KBM-7 (cell line): ENCODE results near the gene PSMB3.
"Not testable (repeated sequence)": the region's sequence is repeated elsewhere in the genome, so short reads cannot be mapped to it uniquely, and the experiment has no call there.

Experiments
- DNase-seq: peaks from one replicate; pipeline ENCODE4 v3.0.0-alpha.2; 2015
- in situ Hi-C: fragments of 300-500 bp; cut with MboI; formaldehyde crosslinking; loops from 2 replicates; pipeline ENCODE4 v1.14.3; 2020; ENCODE audit warnings: low sequenced_read_pairs, low pct_unique_long_range_greater_than_20kb, mixed read lengths

Gene PSMB3

DNA sequence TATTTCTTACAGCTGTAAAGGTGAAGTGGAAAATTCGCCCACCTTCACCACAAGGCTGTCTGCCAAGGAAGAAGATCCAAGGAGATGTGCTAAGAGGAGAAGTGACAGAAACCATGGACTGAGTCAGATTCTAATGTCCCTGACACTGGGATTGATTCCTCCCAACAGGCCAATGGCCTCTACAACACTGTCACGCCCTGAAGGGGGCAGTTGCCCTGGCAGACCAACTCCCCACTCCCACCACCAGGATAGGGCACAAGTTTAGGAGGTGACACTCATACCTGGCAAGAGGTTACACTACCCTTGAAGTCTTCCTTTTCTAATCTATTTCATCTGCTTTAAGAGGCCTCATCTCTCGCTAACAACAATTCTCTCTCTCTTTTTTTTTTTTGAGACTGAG is 30.7 kb downstream of the PSMB3 start:
- no peak for DNase-seq
- in situ Hi-C loops: no loop called here

DNA sequence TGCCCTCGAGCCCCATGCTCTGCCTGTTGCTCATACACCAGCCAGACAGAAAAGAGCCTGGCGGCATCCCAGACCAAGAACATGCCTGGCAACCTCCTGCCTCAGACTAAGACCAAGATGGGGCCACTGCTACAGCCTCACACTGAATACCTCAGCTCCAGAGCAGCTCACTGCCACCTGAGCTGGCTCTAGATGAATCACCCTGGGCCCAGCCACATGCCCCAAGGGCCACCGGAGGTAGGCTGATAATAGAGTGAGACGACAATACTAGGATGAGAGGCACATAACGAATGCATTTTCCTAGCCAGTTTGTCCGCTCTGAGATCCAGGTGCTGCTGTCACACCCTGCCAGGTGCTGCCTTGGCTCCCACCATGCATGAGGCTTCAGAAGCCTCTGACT is 33.8 kb downstream of the PSMB3 start:
- no peak for DNase-seq
- in situ Hi-C loops: no loop called here

DNA sequence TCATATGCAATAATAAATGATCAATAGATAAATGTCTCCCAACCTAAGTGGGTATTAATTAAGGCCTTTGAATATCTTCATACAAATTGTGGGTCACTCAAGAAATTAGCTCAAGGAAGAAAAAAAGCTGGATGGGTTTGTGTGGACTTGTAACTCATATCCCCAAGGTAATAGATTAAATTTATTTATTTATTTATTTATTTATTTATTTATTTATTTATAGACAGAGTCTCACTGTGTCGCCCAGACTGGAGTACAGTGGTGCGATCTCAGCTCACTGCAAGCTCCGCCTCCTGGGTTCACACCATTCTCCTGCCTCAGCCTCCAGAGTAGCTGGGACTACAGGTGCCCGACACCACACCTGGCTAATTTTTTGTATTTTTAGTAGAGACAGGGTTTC is 35.5 kb downstream of the PSMB3 start:
- in situ Hi-C loops, DNase-seq: not testable (repeated sequence)

DNA sequence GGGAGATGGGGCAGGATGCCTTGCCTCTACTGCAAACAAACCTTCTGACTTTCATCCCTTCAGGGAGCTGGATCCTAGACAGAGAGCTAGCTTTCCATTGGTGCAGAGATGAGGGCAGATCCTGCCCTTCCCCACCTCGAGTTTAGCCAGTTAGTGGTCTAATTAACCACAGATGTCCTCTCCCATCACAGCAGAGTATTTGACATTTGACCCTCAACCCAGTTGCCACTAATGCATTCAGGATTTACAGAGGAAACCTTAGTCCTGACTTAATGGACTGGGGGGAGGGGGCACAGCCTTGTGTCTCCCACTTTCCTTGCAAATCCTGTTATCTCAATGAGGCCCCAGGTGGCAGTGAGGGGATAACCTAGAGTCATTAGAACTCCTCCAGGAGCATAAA is 36.6 kb downstream of the PSMB3 start:
- in situ Hi-C loops: no loop called here
- DNase-seq: no peak

DNA sequence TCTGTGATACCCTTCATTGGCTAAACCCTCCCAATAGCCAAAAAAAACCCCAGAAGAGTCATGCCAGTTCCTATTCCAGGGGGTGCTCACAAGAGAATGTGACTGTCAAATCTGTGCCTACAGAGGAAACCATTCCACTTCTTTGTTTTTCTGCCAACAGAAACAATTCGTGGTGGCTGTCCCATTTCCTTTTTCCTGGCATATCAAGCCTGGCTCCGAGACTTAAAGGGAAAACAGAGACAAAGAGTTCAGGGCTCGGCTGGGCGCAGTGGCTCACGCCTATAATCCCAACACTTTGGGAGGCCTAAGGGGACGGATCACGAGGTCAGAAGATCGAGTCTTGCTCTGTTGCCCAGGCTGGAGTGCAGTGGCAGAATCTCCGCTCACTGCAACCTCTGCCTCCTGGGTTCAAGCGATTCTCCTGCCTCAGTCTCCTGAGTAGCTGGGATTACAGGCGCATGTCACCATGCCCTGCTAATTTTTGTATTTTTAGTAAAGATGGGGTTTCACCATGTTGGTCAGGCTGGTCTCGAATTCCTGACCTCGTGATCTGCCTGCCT is 37.7 kb downstream of the PSMB3 start:
- in situ Hi-C loops, DNase-seq: not testable (repeated sequence)

- DNase-seq: no peak
- in situ Hi-C loops: no loop called here
Measured at GRCh38 chr17:38791162-38791561, 38.6 kb downstream of the PSMB3 start.

- no peak for DNase-seq
- in situ Hi-C loops: no loop called here
Measured at GRCh38 chr17:38794221-38794620, 41.7 kb downstream of the PSMB3 start.

DNA sequence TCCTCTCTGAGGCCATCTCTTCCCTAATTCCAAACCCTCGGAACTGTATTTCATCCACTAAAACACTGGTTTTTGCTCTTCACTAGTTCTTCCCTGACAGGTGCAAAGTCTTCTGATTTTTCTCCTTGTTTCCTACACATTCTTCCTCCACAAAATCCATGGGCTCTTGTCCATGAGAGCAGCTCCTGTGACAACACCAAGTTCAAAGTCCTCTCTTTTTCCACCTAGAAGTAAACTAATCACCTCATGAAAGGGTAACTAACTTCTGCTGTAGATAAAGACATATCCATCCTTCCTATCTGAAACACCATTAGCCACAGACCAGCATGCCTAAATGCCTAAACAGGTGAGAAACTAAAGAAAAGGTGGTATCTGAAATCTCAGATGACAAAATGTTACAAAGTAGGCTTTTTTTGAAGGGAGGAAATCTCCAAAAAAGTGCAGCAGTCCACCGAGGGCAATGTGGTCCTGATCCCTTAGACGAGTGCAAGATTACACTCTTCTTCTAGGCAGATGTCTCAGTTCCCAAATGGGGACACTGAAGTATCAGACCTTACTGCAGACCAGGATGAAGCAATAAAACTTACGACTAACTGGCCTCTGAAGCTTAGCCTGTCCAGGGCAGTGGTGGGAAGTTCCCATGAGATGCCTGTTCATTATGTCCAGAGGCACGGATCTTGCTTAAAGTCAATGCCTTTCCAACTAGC is 44.1 kb downstream of the PSMB3 start:
- in situ Hi-C loops: no loop called here
- no peak for DNase-seq

- DNase-seq: no peak
- in situ Hi-C loops: no loop called here
Measured at GRCh38 chr17:38797158-38797490, 44.6 kb downstream of the PSMB3 start.

GRCh38 chr17:38797828-38798227 is 45.3 kb downstream of the PSMB3 start:
- no peak for DNase-seq
- in situ Hi-C loops: no loop called here

GRCh38 chr17:38798614-38799500 is 46.3 kb downstream of the PSMB3 start:
- peak; percentile 69 for DNase-seq
- in situ Hi-C loops: no loop called here

- in situ Hi-C loops: no loop called here
- peak; percentile 99 for DNase-seq
Measured at GRCh38 chr17:38799501-38800236, 47.1 kb downstream of the PSMB3 start, which contains the start of gene PIP4K2B. Gene PIP4K2B, minus strand, starts transcription at chr17:38799556. Its CDS starts 132 bp downstream, at chr17:38799424.

DNA sequence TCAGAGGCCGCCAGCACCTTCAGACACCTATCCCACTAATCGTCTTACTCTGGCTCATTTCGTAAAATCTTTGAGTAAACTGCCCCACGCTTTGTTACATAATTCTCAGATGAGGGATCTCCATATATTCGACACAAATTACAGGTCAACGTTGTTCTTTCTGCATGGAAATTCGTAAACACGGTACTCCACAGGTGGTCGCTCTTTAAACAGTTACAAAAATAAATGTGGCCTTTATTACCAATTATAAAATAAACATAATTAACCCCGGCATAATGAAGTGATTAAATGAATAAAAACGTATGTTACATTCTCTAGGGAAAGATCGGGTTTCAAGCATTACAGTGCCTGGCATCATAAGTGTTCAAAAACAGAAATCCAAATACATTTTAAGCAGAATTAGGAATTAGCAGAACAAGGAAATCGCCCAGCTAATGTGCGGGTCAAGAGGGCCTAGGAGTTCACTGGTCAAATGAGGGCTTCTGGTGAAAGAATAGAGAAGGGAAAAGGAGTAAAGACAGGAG is 47.8 kb downstream of the PSMB3 start:
- in situ Hi-C loops: no loop called here
- no peak for DNase-seq

DNA sequence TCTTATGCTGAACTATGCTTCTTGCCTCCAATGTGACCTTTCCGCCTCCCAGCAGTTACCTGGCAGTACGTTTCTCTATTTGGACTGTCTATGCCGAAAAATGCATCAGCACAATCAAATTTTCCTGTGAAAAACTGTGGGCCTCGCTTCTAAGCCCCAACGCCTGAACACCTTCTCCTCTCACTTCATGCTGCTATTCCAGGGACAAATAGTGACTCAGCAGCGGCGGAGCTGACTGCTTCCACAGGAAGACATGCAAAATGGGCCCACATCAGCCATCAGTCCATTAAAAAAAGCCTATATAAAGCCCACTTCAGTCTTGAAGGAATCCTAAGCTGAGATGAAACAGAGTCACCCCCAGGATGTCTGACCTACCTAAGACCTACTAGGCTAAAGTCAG is 57.3 kb downstream of the PSMB3 start:
- in situ Hi-C loops: no loop called here
- no peak for DNase-seq
